HAP-1 (cell line): ENCODE data around the gene PLCG2.

Source experiments
- DNase-seq, 2 experiments: peaks; one replicate each; pipeline ENCODE4 v3.0.0-alpha.2; 2016 to 2020; ENCODE audit warnings: low spot score in 2 of 2
- H3K27me3 ChIP-seq: fragments of 250-450 bp; sonication (Bioruptor Pico); 2 replicates; pipeline ENCODE4 v1.5.1; 2020; ENCODE audit warnings: low read depth, mild to moderate bottlenecking, moderate library complexity
- H3K36me3 ChIP-seq: fragments of 250-450 bp; sonication (Bioruptor Pico); replicated peaks from 2 replicates; pipeline ENCODE4 v1.5.1; 2020; ENCODE audit warnings: mild to moderate bottlenecking
- H3K4me1 ChIP-seq: fragments of 250-450 bp; sonication (Bioruptor Pico); 2 replicates; pipeline ENCODE4 v1.5.1; 2020; ENCODE audit warnings: mild to moderate bottlenecking
- H3K4me3 ChIP-seq: fragments of 250-450 bp; sonication (Bioruptor Pico); 2 replicates; pipeline ENCODE4 v1.5.1; 2020; ENCODE audit warnings: mild to moderate bottlenecking, moderate library complexity
- H3K9me3 ChIP-seq: fragments of 250-450 bp; sonication (Bioruptor Pico); 2 replicates; pipeline ENCODE4 v1.5.1; 2020; ENCODE audit warnings: mild to moderate bottlenecking, moderate library complexity
- in situ Hi-C: fragments of 300-500 bp; cut with MboI; formaldehyde crosslinking; loops from 3 replicates; pipeline ENCODE4 v1.14.3; 2020; ENCODE audit warnings: low sequenced_read_pairs, inconsistent platforms, mixed read lengths

PLCG2 gene

GRCh38 chr16:81939164-81940056 lies 160.3 kb downstream of the PLCG2 start:
- H3K36me3 ChIP-seq: no peaks in the 10 kb centered on the region
- in situ Hi-C loops: loop anchor here (25.0 kb wide), 1 partner anchor 298 kb away; no protein-coding TSS in a partner anchor
- H3K4me3 ChIP-seq: no peak overlapping the region
- H3K9me3 ChIP-seq: no peaks in the 10 kb centered on the region
- H3K27me3 ChIP-seq: no peaks in the 10 kb centered on the region
- DNase-seq: peak in 1 of 2 experiments; percentile 16
- H3K4me1 ChIP-seq: peaks cover 15% of the 10 kb centered on the region

- no peaks in the 10 kb centered on the region for H3K36me3 ChIP-seq
- H3K9me3 ChIP-seq: no peaks in the 10 kb centered on the region
- in situ Hi-C loops: loop anchor here (25.0 kb wide), 1 partner anchor 296 kb away; no protein-coding TSS in a partner anchor
- no peaks in the 10 kb centered on the region for H3K27me3 ChIP-seq
- peaks cover 15% of the 10 kb centered on the region for H3K4me1 ChIP-seq
- peak in 1 of 2 experiments; percentile 47 for DNase-seq
- H3K4me3 ChIP-seq: no peak overlapping the region
Observed at GRCh38 chr16:81940781-81941560, 161.9 kb downstream of the PLCG2 start.

- no peaks in the 10 kb centered on the region for H3K36me3 ChIP-seq
- no peaks in the 10 kb centered on the region for H3K9me3 ChIP-seq
- H3K27me3 ChIP-seq: no peaks in the 10 kb centered on the region
- in situ Hi-C loops: loop anchor here (25.0 kb wide), 1 partner anchor 295 kb away; no protein-coding TSS in a partner anchor
- H3K4me1 ChIP-seq: peaks cover 6% of the 10 kb centered on the region; the same call in 1 of the 2 replicates
- no peak overlapping the region for H3K4me3 ChIP-seq
- peak in 1 of 2 experiments; percentile 18 for DNase-seq
Observed at GRCh38 chr16:81942007-81942601, 163.0 kb downstream of the PLCG2 start.

GRCh38 chr16:81945665-81946064 lies 166.6 kb downstream of the PLCG2 start:
- DNase-seq: no peak
- in situ Hi-C loops: loop anchor here (25.0 kb wide), 1 partner anchor 292 kb away; no protein-coding TSS in a partner anchor
- Histone ChIP-seq H3K36me3 (no peaks in the 10 kb centered on the region), H3K4me1 (peaks cover 6% of the 10 kb centered on the region; the same call in 1 of the 2 replicates), H3K4me3 (no peak overlapping the region), H3K9me3 (no peaks in the 10 kb centered on the region), H3K27me3 (no peaks in the 10 kb centered on the region)

GRCh38 chr16:81946206-81946605 lies 167.1 kb downstream of the PLCG2 start:
- Histone ChIP-seq H3K4me3 (no peak overlapping the region), H3K36me3 (no peaks in the 10 kb centered on the region), H3K4me1 (peaks cover 6% of the 10 kb centered on the region; the same call in 1 of the 2 replicates), H3K27me3 (no peaks in the 10 kb centered on the region), H3K9me3 (no peaks in the 10 kb centered on the region)
- no peak for DNase-seq
- in situ Hi-C loops: loop anchor here (25.0 kb wide), 1 partner anchor 291 kb away; no protein-coding TSS in a partner anchor

- Histone ChIP-seq H3K27me3 (no peaks in the 10 kb centered on the region), H3K36me3 (no peaks in the 10 kb centered on the region)
- in situ Hi-C loops: no loop called here
Observed at GRCh38 chr16:81951564-81951963, 172.5 kb downstream of the PLCG2 start.

GRCh38 chr16:81956213-81956948 lies 177.3 kb downstream of the PLCG2 start:
- H3K4me3 ChIP-seq: no peak overlapping the region
- no peaks in the 10 kb centered on the region for H3K27me3 ChIP-seq
- DNase-seq: no peak
- no peaks in the 10 kb centered on the region for H3K36me3 ChIP-seq
- H3K4me1 ChIP-seq: no peaks in the 10 kb centered on the region
- in situ Hi-C loops: no loop called here
- H3K9me3 ChIP-seq: no peaks in the 10 kb centered on the region

More at GRCh38 chr16:81951564-81951963, 172.5 kb downstream of the PLCG2 start:
- Histone ChIP-seq H3K9me3 (no peaks in the 10 kb centered on the region), H3K4me3 (no peak overlapping the region), H3K4me1 (no peaks in the 10 kb centered on the region)
- no peak for DNase-seq

GRCh38 chr16:81964808-81965207 lies 185.7 kb downstream of the PLCG2 start:
- in situ Hi-C loops: no loop called here
- H3K4me1 ChIP-seq: no peaks in the 10 kb centered on the region

GRCh38 chr16:81967358-81967757 lies 188.3 kb downstream of the PLCG2 start:
- no peak for DNase-seq
- Histone ChIP-seq H3K4me1 (no peaks in the 10 kb centered on the region), H3K4me3 (no peak overlapping the region), H3K9me3 (no peaks in the 10 kb centered on the region), H3K27me3 (peaks cover 2% of the 10 kb centered on the region; the same call in 1 of the 2 replicates), H3K36me3 (no peaks in the 10 kb centered on the region)
- in situ Hi-C loops: no loop called here

More at GRCh38 chr16:81964808-81965207, 185.7 kb downstream of the PLCG2 start:
- Histone ChIP-seq H3K4me3 (no peak overlapping the region), H3K27me3 (peaks cover 2% of the 10 kb centered on the region; the same call in 1 of the 2 replicates), H3K9me3 (no peaks in the 10 kb centered on the region), H3K36me3 (no peaks in the 10 kb centered on the region)
- no peak for DNase-seq

- Histone ChIP-seq H3K4me1 (no peaks in the 10 kb centered on the region), H3K4me3 (no peak overlapping the region), H3K27me3 (peaks cover 2% of the 10 kb centered on the region; the same call in 1 of the 2 replicates), H3K9me3 (no peaks in the 10 kb centered on the region), H3K36me3 (no peaks in the 10 kb centered on the region)
- no peak for DNase-seq
- in situ Hi-C loops: no loop called here
Observed at GRCh38 chr16:81971853-81972252, 192.8 kb downstream of the PLCG2 start.

- Histone ChIP-seq H3K36me3 (no peaks in the 10 kb centered on the region), H3K4me1 (no peaks in the 10 kb centered on the region), H3K4me3 (no peak overlapping the region), H3K27me3 (peaks cover 1% of the 10 kb centered on the region; the same call in 1 of the 2 replicates), H3K9me3 (no peaks in the 10 kb centered on the region)
- no peak for DNase-seq
- in situ Hi-C loops: no loop called here
Observed at GRCh38 chr16:81973737-81974136, 194.6 kb downstream of the PLCG2 start.

- Histone ChIP-seq H3K4me3 (no peak overlapping the region), H3K36me3 (no peaks in the 10 kb centered on the region), H3K27me3 (no peaks in the 10 kb centered on the region), H3K9me3 (no peaks in the 10 kb centered on the region), H3K4me1 (no peaks in the 10 kb centered on the region)
- no peak for DNase-seq
- in situ Hi-C loops: no loop called here
Observed at GRCh38 chr16:81975637-81976036, 196.5 kb downstream of the PLCG2 start.
